Fibroblast of peridontal ligament (primary cell): Measurements from ENCODE around the gene FYN.

Source experiments
- DNase-seq: peaks from one replicate; pipeline ENCODE4 v3.0.0-alpha.2; 2010; ENCODE audit errors: extremely low read depth

The FYN gene

GRCh38 chr6:111770263-111771093, 102.8 kb downstream of the FYN start:
- no peak for DNase-seq

- peak; percentile 60 for DNase-seq
Observed at GRCh38 chr6:111769365-111770152, 103.7 kb downstream of the FYN start.

GRCh38 chr6:111768431-111768770, 104.9 kb downstream of the FYN start:
- no peak for DNase-seq

- DNase-seq = no peak
Observed at GRCh38 chr6:111767752-111768430, 105.4 kb downstream of the FYN start.

GRCh38 chr6:111766201-111766857, 106.9 kb downstream of the FYN start:
- DNase-seq = peak; percentile 76

GRCh38 chr6:111765763-111766162, 107.5 kb downstream of the FYN start:
- DNase-seq = no peak

GRCh38 chr6:111764238-111765175, 108.7 kb downstream of the FYN start:
- no peak for DNase-seq

- peak; percentile 18 for DNase-seq
Observed at GRCh38 chr6:111763381-111763780, 109.9 kb downstream of the FYN start.

- no peak for DNase-seq
Observed at GRCh38 chr6:111761783-111762312, 111.4 kb downstream of the FYN start.

- DNase-seq = no peak
Observed at GRCh38 chr6:111761212-111761611, 112.0 kb downstream of the FYN start.

- peak; percentile 99 for DNase-seq
Observed at GRCh38 chr6:111759836-111760785, 113.1 kb downstream of the FYN start.

GRCh38 chr6:111759331-111759835, 113.9 kb downstream of the FYN start:
- peak; percentile 51 for DNase-seq

- DNase-seq = no peak
Observed at GRCh38 chr6:111758608-111759329, 114.5 kb downstream of the FYN start.

- DNase-seq = peak; percentile 72
Observed at GRCh38 chr6:111757342-111757741, 115.9 kb downstream of the FYN start.

GRCh38 chr6:111754423-111754822, 118.8 kb downstream of the FYN start:
- no peak for DNase-seq

- DNase-seq = no peak
Observed at GRCh38 chr6:111753573-111753972, 119.7 kb downstream of the FYN start.

GRCh38 chr6:111752476-111752875, 120.8 kb downstream of the FYN start:
- DNase-seq = no peak
